IMR-90 (cell line): ENCODE measurements around the gene AKAP5. TPM values are rescaled to one million over a fixed set of nuclear protein-coding genes. Genes with fewer than 3 reads are reported as not detected.

Experiments used
- ATAC-seq: fragments of 200-7000 bp; cut with Tn5 transposase; 2 replicates; pipeline ENCODE4 v1.9.1; 2020; ENCODE audit warnings: low read depth, mild to moderate bottlenecking, moderate library complexity
- BruUV-seq: library from RNA; stranded (reverse); fragments of 400-500 nt; replicated peaks from 2 replicates; lab custom pipeline; 2021; lab: Mats Ljungman, UMichigan
- CTCF ChIA-PET: fragments of 300-600 bp; formaldehyde crosslinking; extraction: SDS; loops from one replicate; lab custom pipeline; 2021; ENCODE audit warnings: antibody characterized with exemption; lab: Yijun Ruan, JAX
- POLR2A ChIA-PET: fragments of 300-600 bp; sonication (Branson Sonifier 250); formaldehyde crosslinking; loops from one replicate; lab custom pipeline; 2022; ENCODE audit warnings: antibody characterized with exemption; ENCODE audit not compliant: unreplicated experiment; lab: Charles Lee
- DNase-seq: peaks from one replicate; pipeline ENCODE4 v3.0.0; 2013
- H2AFZ ChIP-seq: replicated peaks from 2 replicates; pipeline ENCODE3; 2013; ENCODE audit warnings: low read length, mild to moderate bottlenecking; ENCODE audit not compliant: poor library complexity
- H2AK5ac ChIP-seq: 2 replicates; pipeline ENCODE4 v1.6.1; 2013; ENCODE audit warnings: low read depth, low read length, inconsistent platforms
- H2AK9ac ChIP-seq: replicated peaks from 2 replicates; pipeline ENCODE3; 2013; ENCODE audit warnings: mild to moderate bottlenecking, low read depth, low read length, moderate library complexity; ENCODE audit not compliant: poor library complexity
- H2BK120ac ChIP-seq: 2 replicates; pipeline ENCODE4 v1.6.1; 2013; ENCODE audit warnings: low read depth, low read length, inconsistent platforms
- H2BK15ac ChIP-seq: 3 replicates; pipeline ENCODE4 v1.6.1; 2013; ENCODE audit warnings: low read depth, low read length, inconsistent platforms
- H2BK20ac ChIP-seq: 2 replicates; pipeline ENCODE4 v1.6.1; 2013; ENCODE audit warnings: low read depth, mild to moderate bottlenecking, inconsistent platforms, low read length, moderate library complexity
- H2BK5ac ChIP-seq: 2 replicates; pipeline ENCODE4 v1.6.1; 2013; ENCODE audit warnings: mild to moderate bottlenecking, low read depth, low read length, inconsistent platforms; ENCODE audit not compliant: poor library complexity, severe bottlenecking
- H3K14ac ChIP-seq: replicated peaks from 2 replicates; pipeline ENCODE4 v1.6.1; 2013; ENCODE audit warnings: low read depth, low read length, inconsistent platforms
- H3K18ac ChIP-seq: 2 replicates; pipeline ENCODE4 v1.6.1; 2013; ENCODE audit warnings: low read depth, low read length, control low read depth
- H3K23ac ChIP-seq: 2 replicates; pipeline ENCODE4 v1.6.1; 2013; ENCODE audit warnings: low read depth, low read length, inconsistent platforms
- H3K27ac ChIP-seq: 2 replicates; pipeline ENCODE4 v1.5.1; 2013; ENCODE audit warnings: mild to moderate bottlenecking, control low read depth, low read length; ENCODE audit not compliant: insufficient read depth
- H3K27me3 ChIP-seq: 2 replicates; pipeline ENCODE4 v1.6.1; 2013; ENCODE audit warnings: low read length; ENCODE audit not compliant: control insufficient read depth, insufficient read depth
- H3K36me3 ChIP-seq: 2 replicates; pipeline ENCODE4 v1.6.1; 2013; ENCODE audit warnings: low read length, mixed read lengths; ENCODE audit not compliant: control insufficient read depth, insufficient read depth
- H3K4ac ChIP-seq: 2 replicates; pipeline ENCODE4 v1.6.1; 2013; ENCODE audit warnings: low read depth, low read length, inconsistent platforms
- H3K4me1 ChIP-seq: 2 replicates; pipeline ENCODE4 v1.6.1; 2013; ENCODE audit warnings: low read length, mixed read lengths; ENCODE audit not compliant: control insufficient read depth, insufficient read depth
- H3K4me2 ChIP-seq: 2 replicates; pipeline ENCODE4 v1.6.1; 2013; ENCODE audit warnings: low read depth, mild to moderate bottlenecking, control low read depth, low read length, moderate library complexity
- H3K4me3 ChIP-seq: 2 replicates; pipeline ENCODE4 v1.5.1; 2013; ENCODE audit warnings: low read depth, mild to moderate bottlenecking, control low read depth, low read length, moderate library complexity; ENCODE audit not compliant: insufficient read depth
- H3K56ac ChIP-seq: 2 replicates; pipeline ENCODE4 v1.6.1; 2013; ENCODE audit warnings: low read length, inconsistent platforms; ENCODE audit not compliant: insufficient read depth; ENCODE audit errors: extremely low read depth
- H3K79me1 ChIP-seq, 2 experiments: 2 replicates each; pipeline ENCODE4 v1.6.1; 2013; ENCODE audit warnings: low read length in 2 of 2, inconsistent platforms in 1 of 2, low read depth in 1 of 2
- H3K9ac ChIP-seq: 2 replicates; pipeline ENCODE4 v1.6.1; 2013; ENCODE audit warnings: low read depth, low read length, control low read depth
- H3K9me1 ChIP-seq: 2 replicates; pipeline ENCODE4 v1.6.1; 2013; ENCODE audit warnings: low read length, inconsistent platforms; ENCODE audit not compliant: insufficient read depth
- H3K9me3 ChIP-seq: 2 replicates; pipeline ENCODE4 v1.6.1; 2013; ENCODE audit warnings: low read length; ENCODE audit not compliant: control insufficient read depth, insufficient read depth
- H4K20me1 ChIP-seq: 2 replicates; pipeline ENCODE4 v1.6.1; 2013; ENCODE audit warnings: low read length, inconsistent platforms; ENCODE audit not compliant: insufficient read depth
- H4K5ac ChIP-seq: 2 replicates; pipeline ENCODE4 v1.6.1; 2013; ENCODE audit warnings: mild to moderate bottlenecking, low read depth, low read length, control low read depth
- H4K8ac ChIP-seq, 2 experiments: 2 replicates each; pipeline ENCODE4 v1.6.1; 2013; ENCODE audit warnings: low read depth in 2 of 2, low read length in 2 of 2, control low read depth in 1 of 2, inconsistent platforms in 1 of 2
- H4K91ac ChIP-seq: 2 replicates; pipeline ENCODE4 v1.6.1; 2013; ENCODE audit warnings: low read depth, low read length, inconsistent platforms; ENCODE audit not compliant: insufficient read depth
- BHLHE40 ChIP-seq: fragments of 150-350 bp; IDR thresholded peaks from 2 replicates; pipeline ENCODE4 v1.6.1; 2016; ENCODE audit warnings: mild to moderate bottlenecking, low read depth, low read length
- CHD1 ChIP-seq: IDR thresholded peaks from 2 replicates; pipeline ENCODE4 v1.6.1; 2012; ENCODE audit warnings: low read depth, low read length, improper control_type of control experiment
- FOS ChIP-seq: fragments of 150-350 bp; IDR thresholded peaks from 2 replicates; pipeline ENCODE4 v1.6.1; 2016; ENCODE audit warnings: low read depth, low read length
- MAFK ChIP-seq: IDR thresholded peaks from 2 replicates; pipeline ENCODE4 v1.6.1; 2012; ENCODE audit warnings: low read depth, low read length, improper control_type of control experiment
- NFE2L2 ChIP-seq: fragments of 150-350 bp; IDR thresholded peaks from 2 replicates; pipeline ENCODE4 v1.6.1; 2016; ENCODE audit warnings: low read depth, mild to moderate bottlenecking, low read length
- SMC3 ChIP-seq: fragments of 150-350 bp; IDR thresholded peaks from 2 replicates; pipeline ENCODE4 v1.6.1; 2016; ENCODE audit warnings: low read depth, mild to moderate bottlenecking, antibody characterized with exemption, low read length, moderate library complexity
- USF2 ChIP-seq: fragments of 150-350 bp; IDR thresholded peaks from 2 replicates; pipeline ENCODE4 v1.6.1; 2017; ENCODE audit warnings: mild to moderate bottlenecking, antibody characterized with exemption, low read length, low read depth
- WGBS, 2 experiments: methylation state at CpG; one replicate each; pipeline versions ENCODE4 v1.1.5 to v1.1.7; 2013; ENCODE audit warnings: missing lambda C conversion rate in 2 of 2; ENCODE audit not compliant: insufficient read length in 1 of 2; ENCODE audit errors: extremely low coverage in 2 of 2; 5-methylcytosine and 5-hydroxymethylcytosine counted together
- dilution Hi-C: fragments of 300-500 bp; cut with HindIII; formaldehyde crosslinking; loops from one replicate; pipeline ENCODE4 v1.14.3; 2018; ENCODE audit warnings: low sequenced_read_pairs; ENCODE audit not compliant: unreplicated experiment
- in situ Hi-C: fragments of 300-500 bp; cut with MboI; formaldehyde crosslinking; loops from 3 replicates; pipeline ENCODE4 v1.14.3; 2019; ENCODE audit warnings: low sequenced_read_pairs, inconsistent platforms, mixed read lengths
- intact Hi-C: fragments of 100-400 bp; cut with micrococcal nuclease; formaldehyde crosslinking; loops from 2 replicates; pipeline ENCODE4 v1.10.0; 2022
- polyA plus RNA-seq, 3 experiments: library from polyadenylated mRNA; depleted of rRNA; stranded (reverse); fragments of >200 nt; gene quantifications; 2 replicates each; pipeline ENCODE4 v1.2.3, GENCODE V29; 2012; ENCODE audit warnings: low replicate concordance in 1 of 3
- total RNA-seq: library from RNA; depleted of rRNA; stranded (reverse); fragments of >200 nt; gene quantifications from 2 replicates; pipeline ENCODE4 v1.2.3, GENCODE V29; 2012

The AKAP5 gene
- total and polyA plus RNA-seq, 2 of the 4 experiments (the other 2 are of a cell fraction), result 0.21 to 0.72 TPM

GRCh38 chr14:64438181-64438841, 27.0 kb upstream of the AKAP5 start:
- ATAC-seq, result peak; percentile 93
- Histone ChIP-seq H3K36me3 (peaks cover 18% of the 10 kb centered on the region), H2BK120ac (0 out of 2 replicates have a peak overlapping the region, but pooled peaks have one; percentile 16), H3K9me3 (no peaks in the 10 kb centered on the region), H3K4ac (0 out of 2 replicates have a peak overlapping the region, but pooled peaks have one; percentile 49), H2AK9ac (no peak overlapping the region), H4K5ac (peak overlapping the region; percentile 12; the same call in 1 of the 2 replicates), H3K27me3 (no peaks in the 10 kb centered on the region), H3K4me3 (no peak overlapping the region), H3K18ac (peak overlapping the region; percentile 69; the same call in 1 of the 2 replicates), H3K4me1 (peaks cover 10% of the 10 kb centered on the region), H3K14ac (no peak overlapping the region; the same call in 1 of the 2 replicates), H3K27ac (peak overlapping the region; percentile 23; the same call in 1 of the 2 replicates), H4K20me1 (no peaks in the 10 kb centered on the region), H4K91ac (peak overlapping the region; percentile 12), H4K8ac (peak overlapping the region in 1 of 2 experiments; percentile 24; a peak in 1 of 4 replicates), H3K79me1 (peaks cover 0 to 15% of the 10 kb centered on the region in 2 experiments; a peak in 1 of 4 replicates), H2BK5ac (peak overlapping the region; percentile 17), H3K23ac (no peak overlapping the region), H2BK15ac (0 out of 3 replicates have a peak overlapping the region, but pooled peaks have one; percentile 19), H3K9me1 (peaks cover 16% of the 10 kb centered on the region), H3K4me2 (peak overlapping the region; percentile 52; the same call in 1 of the 2 replicates), H3K56ac (no peak overlapping the region), H2BK20ac (no peak overlapping the region; the same call in 1 of the 2 replicates), H3K9ac (no peak overlapping the region), H2AFZ (no peak overlapping the region), H2AK5ac (no peak overlapping the region)
- intact Hi-C loops (no loop called here), in situ Hi-C loops (no loop called here), dilution Hi-C loops (no loop called here)
- CTCF ChIA-PET, result interaction anchor here (1.0 to 1.6 kb wide), 2 partner anchors 8 to 40 kb away, joined by 4 read pairs; no protein-coding TSS in a partner anchor
- no CpG with 5 or more reads among the region's 3 CpGs for WGBS, 2 experiments
- peak; percentile 87 for DNase-seq
- BruUV-seq, result no TSS peak
- peak; percentile 10; the same call in 1 of the 2 replicates for TF ChIP-seq MAFK
- TF ChIP-seq CHD1, result no peak
- TF ChIP-seq NFE2L2, result 0 out of 2 replicates have a peak, but pooled peaks have one; percentile 7
- peak; percentile 93 for TF ChIP-seq FOS
- no peak for TF ChIP-seq SMC3
- TF ChIP-seq USF2, result no peak
- peak; percentile 22; the same call in 1 of the 2 replicates for TF ChIP-seq BHLHE40
- POLR2A ChIA-PET, result no interaction called here
